Measurements from ENCODE around the gene DTYMK.
A peak's percentile ranks its signal among the peaks of the same experiment; 100 is the strongest.

The DTYMK gene

DNA sequence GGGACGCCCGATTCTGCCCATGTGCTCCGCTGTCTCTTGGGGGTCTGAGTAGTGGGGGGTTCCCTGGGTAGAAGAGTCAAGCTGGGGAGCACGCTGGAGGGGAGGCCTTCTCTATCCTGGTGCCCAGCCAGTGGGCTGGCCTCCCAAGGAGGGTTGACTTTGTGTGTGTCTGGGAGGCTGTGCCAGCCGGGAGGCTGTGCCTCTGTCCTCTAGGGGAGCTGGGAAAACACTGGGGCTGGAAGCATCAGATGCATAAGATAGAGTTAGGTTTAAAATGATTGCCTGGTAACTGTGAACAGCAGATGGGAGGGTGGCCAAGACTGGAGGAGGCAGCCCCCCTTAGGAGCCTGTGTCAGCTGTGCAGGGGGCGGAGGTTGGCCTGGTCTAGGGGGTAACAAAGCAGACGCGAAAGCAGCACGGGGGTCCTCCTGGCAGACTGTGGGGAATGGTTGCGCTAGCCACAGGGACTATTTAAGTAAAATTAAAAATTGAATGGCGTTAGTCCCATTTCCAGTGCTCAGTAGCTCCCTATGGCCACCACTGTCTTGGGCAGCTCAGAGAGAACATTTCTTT, 16.5 kb upstream of the DTYMK start:
- DNase-seq, result no peak

DNA sequence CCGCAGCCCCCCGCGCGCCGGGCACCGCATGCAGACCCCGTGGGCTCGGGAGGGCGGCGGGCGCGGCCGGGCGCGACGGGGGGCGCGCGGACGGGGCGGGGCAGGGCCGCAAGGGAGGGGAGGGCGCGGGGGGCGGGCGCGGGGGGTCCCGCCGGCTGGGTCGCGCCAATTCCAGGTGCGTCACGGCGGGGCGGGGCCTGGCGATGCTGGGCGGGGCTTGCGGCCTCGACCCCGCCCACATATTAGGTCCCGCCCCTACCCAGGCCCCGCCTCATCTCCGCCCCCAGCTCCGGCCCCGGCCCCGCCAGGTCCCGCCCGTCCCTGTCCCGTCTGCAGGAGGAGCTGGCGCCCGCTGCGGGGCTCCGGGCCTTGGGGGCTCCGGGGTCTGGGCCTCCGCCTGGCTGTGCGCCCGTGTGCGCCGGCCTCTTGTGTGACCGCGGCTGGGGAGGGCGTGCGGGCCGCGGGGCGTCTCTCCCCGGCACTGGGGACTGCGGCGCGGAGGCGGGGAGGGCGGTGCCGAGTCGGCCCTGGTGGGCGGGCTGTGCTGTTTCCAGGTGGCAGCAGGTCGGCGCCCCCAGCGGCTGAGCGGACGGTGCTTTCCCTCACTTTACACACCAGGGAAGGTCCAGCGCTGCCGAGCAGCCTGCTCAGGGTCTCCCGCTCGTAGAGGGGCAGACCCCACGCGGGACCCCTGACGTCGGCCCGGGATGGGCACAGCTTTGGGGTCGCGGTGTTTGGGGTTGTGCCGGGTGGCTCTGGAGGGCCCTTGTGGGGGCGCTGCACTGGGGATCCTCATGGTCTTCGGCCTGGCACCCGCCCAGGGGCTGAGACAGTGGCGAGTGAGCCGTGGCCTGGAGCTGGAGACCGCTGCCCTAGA, 15.8 kb upstream of the DTYMK start:
- peak; percentile 81 for DNase-seq

DNA sequence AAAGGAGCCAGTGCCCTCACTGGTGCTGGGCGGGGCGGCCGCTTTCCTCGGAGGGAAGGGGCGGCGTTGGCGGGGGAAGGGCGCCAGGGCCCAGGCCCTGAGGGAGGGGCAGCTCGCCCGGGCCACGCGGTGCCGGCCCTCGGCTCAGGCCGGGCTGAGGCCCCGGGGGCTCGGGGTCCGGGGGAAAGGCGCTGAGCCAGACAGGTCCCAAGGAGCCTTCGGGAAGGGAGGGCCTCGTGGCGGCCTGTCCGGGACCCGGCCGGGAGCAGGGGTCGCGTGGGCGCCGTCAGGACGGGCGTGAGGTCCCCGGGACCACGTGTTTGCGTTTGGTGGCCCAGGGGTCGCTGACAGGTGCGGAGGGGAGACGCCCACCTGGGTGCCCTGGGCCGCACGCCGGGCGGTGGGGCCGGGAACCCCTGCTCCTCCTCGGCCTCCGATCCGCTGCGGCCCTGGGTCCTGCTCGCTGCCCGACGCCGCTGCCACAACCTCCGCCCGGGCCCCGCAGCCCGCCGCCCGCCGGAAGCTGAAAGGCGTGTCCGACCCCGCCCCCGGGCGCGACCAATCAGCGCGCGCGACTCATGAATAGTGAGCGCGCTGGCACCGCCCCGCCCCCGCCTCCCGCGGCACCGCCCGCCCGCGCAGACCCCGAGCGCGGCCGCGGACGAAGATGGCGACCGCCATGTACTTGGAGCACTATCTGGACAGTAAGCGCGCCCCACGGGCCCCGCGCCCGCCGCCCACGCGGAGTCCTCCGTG, 15.0 kb upstream of the DTYMK start, which contains the start of gene ING5:
TSS of gene ING5 (plus strand) at position 641 of the 756 bp plus-strand sequence. CDS start at position 668, 27 bp downstream.
- DNase-seq, result peak; percentile 91

GRCh38 chr2:241701149-241701398, 14.5 kb upstream of the DTYMK start:
- no peak for DNase-seq

GRCh38 chr2:241695651-241696050, 9.0 kb upstream of the DTYMK start:
- no peak for DNase-seq

GRCh38 chr2:241692448-241692847, 5.8 kb upstream of the DTYMK start:
- DNase-seq, result no peak

GRCh38 chr2:241690202-241690717, 3.6 kb upstream of the DTYMK start:
- no peak for DNase-seq

- DNase-seq, result no peak
These were observed 2.7 kb upstream of the DTYMK start for GRCh38 chr2:241689306-241689705.

- no peak for DNase-seq
These were observed 328 bp downstream of the DTYMK start for GRCh38 chr2:241686324-241686649.

- DNase-seq, result no peak
These were observed 5.6 kb downstream of the DTYMK start for GRCh38 chr2:241680827-241681599.

DNA sequence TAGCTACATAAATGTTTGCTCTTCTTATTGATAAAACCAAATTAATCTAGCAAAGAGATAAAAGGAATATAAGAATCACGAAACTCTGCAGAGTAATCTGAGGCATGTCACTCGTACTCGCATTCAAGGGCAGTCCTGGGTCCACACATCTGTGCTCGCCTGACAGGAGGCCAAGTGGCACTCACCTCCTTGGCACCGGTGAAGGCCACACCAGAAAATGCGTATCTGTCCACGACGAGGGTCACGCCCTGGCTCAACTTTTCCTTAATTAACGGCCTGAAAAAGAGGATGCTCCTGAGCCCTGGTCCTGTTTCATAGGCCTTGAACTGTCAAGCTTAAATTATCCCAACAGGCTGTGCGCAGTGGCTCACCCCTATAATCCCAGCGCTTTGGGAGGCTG, 6.6 kb downstream of the DTYMK start:
- no peak for DNase-seq

DNA sequence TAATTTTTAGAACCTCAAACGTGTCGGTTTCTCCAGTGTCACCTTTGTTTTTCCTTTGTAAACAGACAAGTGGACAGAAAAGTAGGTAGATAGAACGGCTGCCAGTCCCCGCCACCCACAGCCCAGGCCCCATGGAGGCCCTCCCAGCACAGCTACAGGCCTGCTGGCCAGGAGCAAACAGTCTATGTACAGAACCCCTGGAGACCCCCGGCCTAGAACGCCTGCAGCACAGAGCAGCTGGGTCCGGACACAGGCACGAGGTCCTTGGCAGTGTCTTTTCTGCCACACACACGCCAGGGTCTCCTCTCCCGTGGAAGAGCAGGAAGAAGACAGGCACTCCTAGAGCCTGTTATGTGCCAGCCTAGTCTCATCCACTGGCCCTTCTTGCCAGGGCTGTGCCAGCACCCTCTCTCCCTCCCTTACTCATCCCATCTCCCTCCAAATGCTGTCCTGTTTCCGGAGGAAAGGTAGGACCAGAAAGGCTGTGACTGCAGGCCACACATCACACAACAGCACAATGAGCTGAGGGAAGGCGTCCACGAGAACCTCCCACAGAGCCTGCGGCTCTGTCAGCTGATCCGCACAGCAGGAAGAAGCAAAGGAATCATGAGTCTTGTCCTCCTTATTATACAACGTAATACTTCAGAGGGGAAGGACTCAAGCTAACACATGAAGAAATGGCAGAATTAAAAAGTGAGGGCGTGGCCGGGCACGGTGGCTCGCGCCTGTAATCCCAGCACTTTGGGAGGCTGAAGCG, 7.7 kb downstream of the DTYMK start:
- DNase-seq, result no peak

- DNase-seq, result no peak
These were observed 8.3 kb downstream of the DTYMK start for GRCh38 chr2:241678307-241678706.

GRCh38 chr2:241677392-241677791, 9.2 kb downstream of the DTYMK start:
- DNase-seq, result no peak

GRCh38 chr2:241676665-241677064, 9.9 kb downstream of the DTYMK start:
- no peak for DNase-seq

- DNase-seq, result no peak
These were observed 10.7 kb downstream of the DTYMK start for GRCh38 chr2:241675885-241676284.

GRCh38 chr2:241673797-241674725, 12.6 kb downstream of the DTYMK start:
- DNase-seq, result no peak

DNA sequence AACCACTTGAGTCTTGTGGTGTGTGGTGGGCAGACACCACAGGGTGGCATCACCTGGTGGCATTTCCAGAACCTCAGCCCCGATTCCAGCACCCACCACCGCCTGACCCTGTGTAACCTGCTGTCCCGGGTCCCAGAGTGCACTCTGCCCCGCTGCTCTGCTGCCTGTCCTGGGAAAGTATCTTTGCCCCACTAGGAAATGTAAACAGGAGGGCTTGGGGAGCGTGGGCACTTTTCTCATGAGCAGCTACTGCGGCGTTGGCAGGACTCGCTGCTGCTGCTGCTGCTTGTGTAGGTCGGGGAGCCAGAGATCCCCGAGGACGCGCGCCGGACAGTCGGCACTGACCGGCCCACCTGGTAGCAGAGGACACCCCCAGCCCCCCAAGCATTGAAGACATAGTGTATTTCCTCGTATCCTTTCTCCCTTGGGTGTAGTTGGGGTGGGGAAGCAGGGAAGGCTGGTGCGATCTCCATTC, 13.4 kb downstream of the DTYMK start:
- no peak for DNase-seq

- DNase-seq, result no peak
These were observed 14.1 kb downstream of the DTYMK start for GRCh38 chr2:241672243-241673188.

All from NCI-H774 (cell line).